ENCODE measurements around the gene RAB20. TPM values are rescaled to one million over a fixed set of nuclear protein-coding genes. Genes with fewer than 3 reads are reported as not detected.

Gene RAB20
- total and polyA plus RNA-seq, 9 of the 15 experiments (the other 6 are each of a cell fraction or from before 2014, with no cell fraction given) = 0.62 to 9.2 (median 5.4) TPM

DNA sequence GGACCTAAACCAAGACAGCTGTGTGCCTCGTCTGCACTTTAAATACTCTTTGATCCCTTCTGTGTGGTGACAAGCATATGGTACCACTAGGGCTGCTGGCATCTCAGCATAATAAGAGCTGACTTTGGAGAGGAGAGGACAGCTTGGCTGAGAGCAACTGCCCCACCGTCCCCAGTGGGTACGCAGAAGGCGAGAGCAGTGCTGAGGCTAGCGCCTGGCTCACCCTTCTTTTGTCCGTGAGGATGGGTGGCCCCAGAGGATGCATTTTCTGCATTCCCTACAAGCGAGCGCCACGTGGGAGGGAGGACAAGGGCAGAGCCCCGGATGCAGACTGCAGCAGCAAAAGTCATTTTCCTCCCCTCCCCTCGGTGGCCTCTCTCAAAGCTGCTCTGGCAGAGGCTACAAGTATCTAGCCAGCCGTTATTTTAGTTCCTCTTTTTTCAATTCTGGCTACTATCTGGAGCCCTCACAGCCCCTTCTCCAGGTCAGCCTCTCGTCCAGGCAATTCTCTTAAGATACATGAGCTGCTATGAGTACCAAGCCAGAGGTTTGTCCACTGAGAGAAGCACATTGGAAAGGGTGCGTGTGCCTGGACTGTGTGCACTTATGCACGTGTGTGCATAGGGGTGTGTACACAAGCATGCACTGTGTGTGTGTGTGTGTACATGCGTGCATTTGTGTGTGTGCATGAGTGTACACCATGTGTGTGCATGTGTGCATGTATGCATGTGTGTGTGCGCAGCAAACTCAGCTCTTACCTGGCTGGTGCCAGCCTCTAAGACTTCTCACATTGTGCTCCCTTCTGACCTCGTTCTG, 51.3 kb downstream of the RAB20 start (continued):
- TF ChIP-seq, protein P1, sequence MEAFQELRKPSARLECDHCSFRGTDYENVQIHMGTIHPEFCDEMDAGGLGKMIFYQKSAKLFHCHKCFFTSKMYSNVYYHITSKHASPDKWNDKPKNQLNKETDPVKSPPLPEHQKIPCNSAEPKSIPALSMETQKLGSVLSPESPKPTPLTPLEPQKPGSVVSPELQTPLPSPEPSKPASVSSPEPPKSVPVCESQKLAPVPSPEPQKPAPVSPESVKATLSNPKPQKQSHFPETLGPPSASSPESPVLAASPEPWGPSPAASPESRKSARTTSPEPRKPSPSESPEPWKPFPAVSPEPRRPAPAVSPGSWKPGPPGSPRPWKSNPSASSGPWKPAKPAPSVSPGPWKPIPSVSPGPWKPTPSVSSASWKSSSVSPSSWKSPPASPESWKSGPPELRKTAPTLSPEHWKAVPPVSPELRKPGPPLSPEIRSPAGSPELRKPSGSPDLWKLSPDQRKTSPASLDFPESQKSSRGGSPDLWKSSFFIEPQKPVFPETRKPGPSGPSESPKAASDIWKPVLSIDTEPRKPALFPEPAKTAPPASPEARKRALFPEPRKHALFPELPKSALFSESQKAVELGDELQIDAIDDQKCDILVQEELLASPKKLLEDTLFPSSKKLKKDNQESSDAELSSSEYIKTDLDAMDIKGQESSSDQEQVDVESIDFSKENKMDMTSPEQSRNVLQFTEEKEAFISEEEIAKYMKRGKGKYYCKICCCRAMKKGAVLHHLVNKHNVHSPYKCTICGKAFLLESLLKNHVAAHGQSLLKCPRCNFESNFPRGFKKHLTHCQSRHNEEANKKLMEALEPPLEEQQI (IDR thresholded peaks at IDR 0.05) = no peak
- TF ChIP-seq, protein P2, sequence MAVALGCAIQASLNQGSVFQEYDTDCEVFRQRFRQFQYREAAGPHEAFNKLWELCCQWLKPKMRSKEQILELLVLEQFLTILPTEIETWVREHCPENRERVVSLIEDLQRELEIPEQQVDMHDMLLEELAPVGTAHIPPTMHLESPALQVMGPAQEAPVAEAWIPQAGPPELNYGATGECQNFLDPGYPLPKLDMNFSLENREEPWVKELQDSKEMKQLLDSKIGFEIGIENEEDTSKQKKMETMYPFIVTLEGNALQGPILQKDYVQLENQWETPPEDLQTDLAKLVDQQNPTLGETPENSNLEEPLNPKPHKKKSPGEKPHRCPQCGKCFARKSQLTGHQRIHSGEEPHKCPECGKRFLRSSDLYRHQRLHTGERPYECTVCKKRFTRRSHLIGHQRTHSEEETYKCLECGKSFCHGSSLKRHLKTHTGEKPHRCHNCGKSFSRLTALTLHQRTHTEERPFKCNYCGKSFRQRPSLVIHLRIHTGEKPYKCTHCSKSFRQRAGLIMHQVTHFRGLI (CRISPR knock-in tag; IDR thresholded peaks at IDR 0.05) = no peak
- TF ChIP-seq BCL6 (CRISPR knock-in tag; IDR thresholded peaks at IDR 0.05) (no peak), ZC3H11A (IDR thresholded peaks at IDR 0.05; ENCODE audit: low read depth, low read length) (no peak), ZNF707 (CRISPR knock-in tag; conservative IDR thresholded peaks at IDR 0.05) (no peak), ZNF239 (CRISPR knock-in tag; IDR thresholded peaks at IDR 0.05) (no peak), CHD1 (IDR thresholded peaks at IDR 0.05; ENCODE audit: low read length) (no peak), KLF6 (CRISPR knock-in tag; IDR thresholded peaks at IDR 0.05; ENCODE audit: borderline replicate concordance) (no peak), RFX7 (CRISPR knock-in tag; IDR thresholded peaks at IDR 0.05) (no peak), SUPT5H (IDR thresholded peaks at IDR 0.05) (no peak), ZZZ3 (IDR thresholded peaks at IDR 0.05) (no peak), RBM25 (IDR thresholded peaks at IDR 0.05; ENCODE audit: low read depth, low read length, severe bottlenecking) (no peak)
- TF ChIP-seq, protein P3, sequence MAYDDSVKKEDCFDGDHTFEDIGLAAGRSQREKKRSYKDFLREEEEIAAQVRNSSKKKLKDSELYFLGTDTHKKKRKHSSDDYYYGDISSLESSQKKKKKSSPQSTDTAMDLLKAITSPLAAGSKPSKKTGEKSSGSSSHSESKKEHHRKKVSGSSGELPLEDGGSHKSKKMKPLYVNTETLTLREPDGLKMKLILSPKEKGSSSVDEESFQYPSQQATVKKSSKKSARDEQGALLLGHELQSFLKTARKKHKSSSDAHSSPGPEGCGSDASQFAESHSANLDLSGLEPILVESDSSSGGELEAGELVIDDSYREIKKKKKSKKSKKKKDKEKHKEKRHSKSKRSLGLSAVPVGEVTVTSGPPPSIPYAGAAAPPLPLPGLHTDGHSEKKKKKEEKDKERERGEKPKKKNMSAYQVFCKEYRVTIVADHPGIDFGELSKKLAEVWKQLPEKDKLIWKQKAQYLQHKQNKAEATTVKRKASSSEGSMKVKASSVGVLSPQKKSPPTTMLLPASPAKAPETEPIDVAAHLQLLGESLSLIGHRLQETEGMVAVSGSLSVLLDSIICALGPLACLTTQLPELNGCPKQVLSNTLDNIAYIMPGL (CRISPR knock-in tag; IDR thresholded peaks at IDR 0.05) = no peak
- TF ChIP-seq, protein P4, sequence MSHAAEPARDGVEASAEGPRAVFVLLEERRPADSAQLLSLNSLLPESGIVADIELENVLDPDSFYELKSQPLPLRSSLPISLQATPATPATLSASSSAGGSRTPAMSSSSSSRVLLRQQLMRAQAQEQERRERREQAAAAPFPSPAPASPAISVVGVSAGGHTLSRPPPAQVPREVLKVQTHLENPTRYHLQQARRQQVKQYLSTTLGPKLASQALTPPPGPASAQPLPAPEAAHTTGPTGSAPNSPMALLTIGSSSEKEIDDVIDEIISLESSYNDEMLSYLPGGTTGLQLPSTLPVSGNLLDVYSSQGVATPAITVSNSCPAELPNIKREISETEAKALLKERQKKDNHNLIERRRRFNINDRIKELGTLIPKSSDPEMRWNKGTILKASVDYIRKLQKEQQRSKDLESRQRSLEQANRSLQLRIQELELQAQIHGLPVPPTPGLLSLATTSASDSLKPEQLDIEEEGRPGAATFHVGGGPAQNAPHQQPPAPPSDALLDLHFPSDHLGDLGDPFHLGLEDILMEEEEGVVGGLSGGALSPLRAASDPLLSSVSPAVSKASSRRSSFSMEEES (CRISPR knock-in tag; IDR thresholded peaks at IDR 0.05) = no peak
- TF ChIP-seq, protein P5, sequence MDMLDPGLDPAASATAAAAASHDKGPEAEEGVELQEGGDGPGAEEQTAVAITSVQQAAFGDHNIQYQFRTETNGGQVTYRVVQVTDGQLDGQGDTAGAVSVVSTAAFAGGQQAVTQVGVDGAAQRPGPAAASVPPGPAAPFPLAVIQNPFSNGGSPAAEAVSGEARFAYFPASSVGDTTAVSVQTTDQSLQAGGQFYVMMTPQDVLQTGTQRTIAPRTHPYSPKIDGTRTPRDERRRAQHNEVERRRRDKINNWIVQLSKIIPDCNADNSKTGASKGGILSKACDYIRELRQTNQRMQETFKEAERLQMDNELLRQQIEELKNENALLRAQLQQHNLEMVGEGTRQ (CRISPR knock-in tag; IDR thresholded peaks at IDR 0.05) = no peak
- TF ChIP-seq, protein P6, sequence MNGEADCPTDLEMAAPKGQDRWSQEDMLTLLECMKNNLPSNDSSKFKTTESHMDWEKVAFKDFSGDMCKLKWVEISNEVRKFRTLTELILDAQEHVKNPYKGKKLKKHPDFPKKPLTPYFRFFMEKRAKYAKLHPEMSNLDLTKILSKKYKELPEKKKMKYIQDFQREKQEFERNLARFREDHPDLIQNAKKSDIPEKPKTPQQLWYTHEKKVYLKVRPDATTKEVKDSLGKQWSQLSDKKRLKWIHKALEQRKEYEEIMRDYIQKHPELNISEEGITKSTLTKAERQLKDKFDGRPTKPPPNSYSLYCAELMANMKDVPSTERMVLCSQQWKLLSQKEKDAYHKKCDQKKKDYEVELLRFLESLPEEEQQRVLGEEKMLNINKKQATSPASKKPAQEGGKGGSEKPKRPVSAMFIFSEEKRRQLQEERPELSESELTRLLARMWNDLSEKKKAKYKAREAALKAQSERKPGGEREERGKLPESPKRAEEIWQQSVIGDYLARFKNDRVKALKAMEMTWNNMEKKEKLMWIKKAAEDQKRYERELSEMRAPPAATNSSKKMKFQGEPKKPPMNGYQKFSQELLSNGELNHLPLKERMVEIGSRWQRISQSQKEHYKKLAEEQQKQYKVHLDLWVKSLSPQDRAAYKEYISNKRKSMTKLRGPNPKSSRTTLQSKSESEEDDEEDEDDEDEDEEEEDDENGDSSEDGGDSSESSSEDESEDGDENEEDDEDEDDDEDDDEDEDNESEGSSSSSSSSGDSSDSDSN (IDR thresholded peaks at IDR 0.05; ENCODE audit: borderline replicate concordance in 1 of 2, low read depth in 2 of 2, low read length in 2 of 2) = no peak
